ENCODE results near the gene ARHGEF38. TPM values are rescaled to one million over a fixed set of nuclear protein-coding genes. Genes with fewer than 3 reads are reported as not detected.
"Not testable (repeated sequence)": the region's sequence is repeated elsewhere in the genome, so short reads cannot be mapped to it uniquely, and the experiment has no call there.

Gene ARHGEF38
- total RNA-seq, 1 donor from 2014 or later = under 0.01 TPM

DNA sequence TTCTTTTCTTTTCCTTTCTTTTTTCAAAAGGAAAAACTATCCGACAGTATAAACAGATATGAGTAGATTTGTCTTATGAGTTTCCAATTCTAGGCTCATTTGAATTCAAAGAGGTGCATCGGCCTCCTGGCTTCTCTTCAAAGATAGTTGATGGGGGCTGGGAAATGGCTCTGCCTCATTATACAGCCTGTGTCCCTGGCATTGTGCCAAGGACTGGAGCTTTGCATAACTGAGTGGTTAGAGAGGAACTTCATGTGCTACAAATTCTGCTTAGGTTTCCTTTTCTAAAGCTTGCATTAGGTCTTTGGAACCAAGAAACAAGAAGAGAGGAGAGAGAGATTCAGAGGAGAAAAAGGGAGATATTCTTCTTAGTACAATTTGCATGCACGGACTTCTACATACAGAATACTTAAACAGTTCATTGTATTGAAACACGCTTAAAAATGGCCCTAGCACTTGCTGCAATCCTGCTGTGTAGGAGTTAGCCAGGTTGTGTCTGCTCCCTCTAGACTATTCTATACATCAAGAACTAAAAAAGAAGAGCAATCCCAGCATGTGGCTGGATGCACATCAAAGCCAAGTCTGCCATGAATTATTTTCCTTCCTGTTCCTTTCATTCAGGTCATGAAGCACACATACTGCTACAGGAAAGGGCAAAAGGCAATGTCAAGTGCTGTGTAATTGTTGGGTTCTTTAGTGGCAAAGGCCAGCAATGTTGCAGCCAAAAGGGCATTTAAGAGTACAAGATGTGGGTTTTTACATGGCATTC, 85.2 kb downstream of the ARHGEF38 start:
- FAIRE-seq (no peak), DNase-seq (ENCODE audit: low spot score in 2 of 2) (no peak)

DNA sequence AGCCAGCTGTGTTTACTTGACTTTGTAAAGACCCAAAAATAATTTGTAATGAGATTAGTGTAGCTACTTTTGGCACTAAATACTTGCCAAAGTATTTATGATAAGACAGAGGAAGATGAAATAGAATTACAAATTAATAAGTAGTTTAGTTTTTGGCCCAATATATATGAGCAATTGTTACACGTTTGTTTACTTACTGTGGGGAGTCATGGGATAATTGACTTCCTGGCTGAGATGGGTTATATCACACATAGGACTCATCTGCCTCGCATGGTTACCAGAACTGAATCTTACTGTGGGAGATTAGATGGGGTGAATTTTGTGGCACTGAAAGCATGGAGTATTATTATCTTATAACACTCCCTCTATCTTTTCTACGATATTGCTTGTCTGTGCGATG, 89.4 kb downstream of the ARHGEF38 start:
- DNase-seq (ENCODE audit: low spot score in 2 of 2) (no peak), FAIRE-seq (no peak)

DNA sequence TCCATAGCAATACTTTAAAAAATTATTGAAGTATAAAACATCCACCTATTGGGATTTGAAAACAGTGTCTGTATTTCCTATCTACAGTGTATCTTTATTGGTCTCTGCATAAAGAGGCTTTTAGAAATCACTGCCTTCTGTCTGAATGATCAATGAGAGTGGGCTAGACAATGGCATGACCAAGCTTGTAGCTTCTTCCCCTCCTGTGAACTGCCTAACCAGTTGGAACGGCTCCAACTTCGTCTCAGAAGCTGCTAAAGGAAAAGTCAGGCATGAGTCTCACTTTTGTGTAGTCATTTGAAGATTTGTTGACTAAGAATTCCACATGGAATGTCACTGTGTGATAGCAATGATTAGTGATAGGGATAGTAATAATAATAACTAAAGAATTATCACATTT, 91.8 kb downstream of the ARHGEF38 start:
- FAIRE-seq (no peak), DNase-seq (ENCODE audit: low spot score in 2 of 2) (no peak)

DNA sequence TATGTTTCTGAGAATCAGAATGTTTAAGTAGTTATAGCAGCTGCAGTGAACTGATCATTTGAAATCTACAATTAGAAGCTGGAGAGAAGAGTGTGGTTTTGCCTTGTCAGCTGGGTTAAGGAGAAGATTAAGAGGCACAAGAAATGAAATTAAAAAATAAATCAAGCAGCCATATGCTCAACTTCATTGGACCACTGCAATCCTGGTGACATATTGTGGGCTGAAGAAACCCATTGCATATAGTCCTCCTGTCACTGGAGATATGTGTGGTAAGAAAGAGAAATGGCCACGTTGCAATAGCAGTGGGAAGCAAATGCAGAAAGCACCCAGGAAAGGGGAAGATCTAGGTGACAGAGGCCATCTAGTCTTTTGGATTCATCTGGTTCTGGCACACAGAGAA, 93.0 kb downstream of the ARHGEF38 start:
- FAIRE-seq (no peak), DNase-seq (ENCODE audit: low spot score in 2 of 2) (no peak)

DNA sequence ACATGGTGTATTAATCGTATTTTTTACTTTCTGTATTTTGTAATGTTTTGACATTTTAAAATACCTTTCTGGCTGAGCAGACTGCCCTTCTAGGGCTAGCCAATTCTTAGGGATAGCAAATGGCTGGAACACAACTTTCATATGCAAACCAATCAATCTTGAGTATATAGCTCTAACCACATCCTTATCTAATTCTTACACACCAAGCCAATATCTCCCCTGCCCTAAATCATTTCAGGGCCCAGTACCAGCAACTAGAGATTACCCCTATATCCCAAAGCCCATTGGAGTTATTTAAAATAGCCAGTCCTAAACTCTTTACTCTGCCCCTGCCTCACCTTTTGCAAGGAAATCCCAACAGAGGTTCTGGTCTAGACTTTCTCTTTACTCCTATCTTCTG, 97.8 kb downstream of the ARHGEF38 start:
- DNase-seq (ENCODE audit: low spot score in 2 of 2) = no peak
- no peak for FAIRE-seq

DNA sequence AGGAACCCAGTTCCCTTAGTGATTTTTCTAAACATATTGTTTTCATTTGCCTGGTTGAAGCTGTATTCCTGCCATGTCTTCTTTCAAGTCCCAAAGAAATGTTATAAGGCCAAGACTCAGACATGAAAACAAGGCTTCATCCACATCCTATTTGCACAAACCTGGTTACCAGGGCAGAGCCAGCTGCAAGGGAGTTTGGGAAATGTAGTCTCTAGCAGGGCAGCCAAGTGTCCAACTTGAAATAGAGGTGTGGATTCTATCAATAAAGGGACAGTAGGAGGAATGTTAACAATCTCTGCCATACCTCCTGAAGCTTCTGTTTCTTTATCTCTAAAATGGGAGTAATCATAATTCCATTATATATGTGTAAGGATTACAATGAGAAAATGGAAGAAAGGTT, 99.5 kb downstream of the ARHGEF38 start:
- DNase-seq (ENCODE audit: low spot score in 2 of 2) (no peak), FAIRE-seq (no peak)

DNA sequence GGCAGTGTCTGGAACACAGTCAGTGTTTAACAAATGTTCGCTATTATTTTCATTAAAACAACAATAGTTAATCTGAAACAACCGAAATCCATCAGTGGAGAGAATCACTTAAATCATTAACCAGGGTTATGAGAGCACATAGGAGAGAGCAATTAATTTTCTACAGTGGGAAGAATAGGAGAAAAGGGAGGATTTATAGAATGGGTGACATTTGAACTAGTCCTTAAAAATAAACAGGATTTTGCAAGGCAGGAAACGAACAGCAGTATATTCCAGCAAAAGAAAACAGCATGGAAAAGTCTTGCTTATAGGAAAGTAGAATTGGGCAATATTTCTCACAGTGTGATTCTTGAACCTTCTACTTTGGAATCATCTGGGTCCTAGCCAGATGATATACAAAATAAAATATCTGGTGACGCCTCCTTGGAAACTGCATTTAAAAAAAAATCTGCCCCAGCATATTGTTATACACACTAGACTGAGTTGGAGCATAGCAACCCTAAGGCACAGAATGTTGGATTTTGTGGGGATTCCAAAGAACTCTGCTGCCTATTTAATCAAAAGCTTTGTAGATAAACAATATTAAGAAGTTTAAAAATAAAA, 100.0 kb downstream of the ARHGEF38 start:
- DNase-seq (ENCODE audit: low spot score in 2 of 2) (no peak), FAIRE-seq (no peak)

DNA sequence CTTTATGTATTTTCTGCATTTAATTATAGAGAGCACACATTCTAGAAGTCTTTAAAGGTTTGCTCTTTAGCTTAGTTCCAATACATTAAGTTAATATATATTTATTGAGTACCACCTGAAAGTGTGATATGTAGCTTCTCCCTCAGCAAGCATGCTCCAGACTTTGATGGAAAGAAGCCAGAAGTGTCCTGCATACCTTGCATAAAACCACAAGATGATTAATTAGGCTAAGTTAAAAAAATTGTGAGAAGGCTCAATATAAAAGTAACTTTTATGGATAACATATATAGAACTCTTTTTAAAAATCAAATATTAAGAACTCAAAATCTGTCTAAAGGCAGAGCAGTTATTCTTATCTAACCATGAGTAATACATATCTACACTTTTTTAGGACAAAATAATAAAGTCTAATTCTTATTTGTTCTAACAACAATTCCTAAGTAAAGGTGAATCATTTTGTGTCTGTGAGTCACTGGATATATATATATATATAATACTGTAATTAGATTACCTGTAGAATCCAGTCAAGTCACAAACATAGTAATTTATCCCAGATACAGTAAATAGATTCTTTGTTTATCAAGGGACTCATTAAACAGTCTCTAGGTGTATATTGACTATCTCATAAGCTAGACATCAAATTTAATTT, 104.8 kb downstream of the ARHGEF38 start:
- DNase-seq (ENCODE audit: low spot score in 2 of 2) (no peak), FAIRE-seq (no peak)

DNA sequence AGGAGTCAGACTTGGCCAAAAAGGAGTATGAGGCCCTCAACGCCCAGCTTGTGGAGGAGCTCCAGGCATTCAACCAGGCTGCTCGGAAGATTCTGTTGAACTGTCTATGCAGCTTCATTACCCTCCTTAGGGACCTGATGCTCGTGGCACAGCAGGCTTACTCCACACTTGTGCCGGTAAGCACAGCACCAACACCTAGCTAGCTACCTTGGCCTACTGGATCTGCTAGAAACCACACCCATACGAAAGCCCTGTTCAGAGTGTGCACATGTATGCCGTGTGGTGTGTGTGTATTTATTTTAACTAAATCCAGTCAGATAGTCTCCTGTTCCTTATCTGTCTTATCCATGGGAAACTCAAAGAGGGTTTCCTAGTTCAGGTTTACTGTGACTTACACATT, 106.8 kb downstream of the ARHGEF38 start:
- DNase-seq (ENCODE audit: low spot score in 2 of 2) (no peak), FAIRE-seq (no peak)

DNA sequence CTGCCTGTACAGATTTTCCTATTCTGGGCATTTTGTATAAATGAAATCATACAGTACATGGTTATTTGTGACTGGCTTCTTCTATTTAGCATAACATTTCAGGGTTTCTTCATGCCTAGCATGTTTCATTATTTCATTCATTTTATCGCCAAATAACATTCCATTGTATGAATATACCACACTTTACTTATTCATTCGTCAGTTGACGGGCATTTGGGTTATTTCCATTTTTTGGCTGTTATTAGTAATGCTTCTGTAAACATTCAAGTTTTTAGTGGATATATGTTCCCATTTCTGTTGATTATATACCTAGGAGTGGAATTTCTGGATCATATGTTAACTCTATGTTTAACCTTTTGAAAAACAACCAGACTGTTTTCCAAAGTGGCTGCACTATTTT, 108.6 kb downstream of the ARHGEF38 start:
- DNase-seq (ENCODE audit: low spot score in 2 of 2) (no peak), FAIRE-seq (no peak)

DNA sequence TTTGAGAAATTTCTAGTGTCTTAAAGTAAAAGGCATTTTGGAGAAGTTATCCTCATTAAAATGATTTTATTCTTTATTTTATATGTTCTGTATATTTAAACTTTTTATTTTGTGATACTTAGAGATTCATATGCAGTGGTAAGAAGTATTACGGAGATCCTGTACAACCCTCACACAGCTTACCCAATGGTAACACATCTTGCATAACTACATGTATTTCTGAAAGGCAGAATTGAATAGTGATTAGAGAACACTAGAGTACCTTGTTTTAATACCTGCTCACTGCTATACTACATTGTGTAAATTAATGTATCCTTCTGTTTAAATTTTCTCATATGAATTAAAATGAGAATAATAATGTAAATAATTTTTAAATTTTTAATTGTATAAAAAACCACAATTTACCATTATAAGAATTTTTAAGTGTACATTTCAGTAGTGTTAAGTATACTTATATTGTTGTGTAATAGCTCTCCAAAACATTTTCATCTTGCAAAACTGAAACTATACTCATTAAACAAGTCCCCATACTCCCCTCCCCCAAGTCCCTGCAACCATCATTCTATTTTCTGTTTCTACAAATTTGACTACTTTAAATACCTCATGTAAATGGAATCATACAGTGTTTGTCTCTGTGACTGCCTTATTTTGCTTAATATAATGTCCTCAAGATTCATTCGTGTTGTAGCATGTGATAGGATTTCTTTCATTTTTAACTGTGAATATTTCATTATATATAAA, 110.7 kb downstream of the ARHGEF38 start:
- FAIRE-seq (no peak), DNase-seq (ENCODE audit: low spot score in 2 of 2) (no peak)

DNA sequence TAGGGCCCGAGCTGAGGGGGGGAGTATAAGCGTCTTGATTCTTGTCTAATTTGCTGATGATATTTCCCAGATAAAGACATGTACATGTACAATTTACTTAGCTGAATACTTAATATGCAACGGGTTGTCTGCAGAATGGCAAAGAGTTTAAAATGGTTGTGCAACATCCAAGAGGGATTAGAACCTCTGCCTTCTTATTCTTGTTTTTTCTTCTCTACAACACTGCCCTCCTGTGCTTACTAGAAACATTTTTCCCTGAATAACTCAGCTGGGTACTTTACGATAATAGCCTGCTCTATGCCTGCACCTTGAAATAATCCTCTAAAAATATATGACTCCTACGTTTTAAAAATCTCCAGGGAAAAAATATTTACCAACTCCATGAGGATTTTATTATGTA, 114.3 kb downstream of the ARHGEF38 start:
- DNase-seq (ENCODE audit: low spot score in 2 of 2) = no peak
- no peak for FAIRE-seq

DNA sequence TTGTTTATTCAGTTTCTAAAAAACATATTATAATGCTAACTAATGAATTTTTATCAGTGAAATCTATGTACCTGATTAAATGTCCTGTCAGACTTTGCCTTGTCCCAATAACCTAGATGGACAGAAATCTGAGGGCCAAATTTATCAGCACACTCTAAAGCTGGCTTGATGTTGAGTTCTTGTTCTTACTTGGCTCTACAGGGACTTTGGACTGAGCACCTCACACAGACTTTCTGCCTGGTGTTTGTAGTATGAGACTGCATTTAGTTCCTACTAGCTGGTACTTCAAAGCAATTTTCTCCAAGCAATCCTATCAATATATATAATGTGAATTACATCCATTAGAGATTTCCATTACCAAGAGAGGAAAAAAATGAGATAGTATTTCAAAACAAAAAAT, 118.3 kb downstream of the ARHGEF38 start:
- FAIRE-seq (no peak), DNase-seq (ENCODE audit: low spot score in 2 of 2) (no peak)

DNA sequence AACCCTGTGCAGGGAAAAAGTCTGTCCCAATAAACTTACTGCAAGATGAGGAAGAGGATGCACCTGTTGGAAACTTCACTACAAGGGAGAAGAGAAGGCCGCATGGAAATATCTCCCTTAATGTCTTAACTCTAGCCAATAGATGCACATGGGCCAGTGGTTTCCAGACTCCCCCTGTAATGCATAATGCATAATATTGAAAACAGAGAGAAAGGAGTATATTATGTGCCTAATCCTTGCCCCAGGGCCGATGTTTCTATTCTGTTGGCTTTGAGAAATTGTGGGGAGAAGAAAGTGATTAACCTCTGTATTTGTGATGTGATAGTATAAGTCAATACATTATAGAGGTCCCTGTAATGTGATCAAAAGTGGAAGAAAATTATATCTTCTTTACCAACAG, 118.9 kb downstream of the ARHGEF38 start:
- FAIRE-seq = no peak
- no peak for DNase-seq (ENCODE audit: low spot score in 2 of 2)

DNA sequence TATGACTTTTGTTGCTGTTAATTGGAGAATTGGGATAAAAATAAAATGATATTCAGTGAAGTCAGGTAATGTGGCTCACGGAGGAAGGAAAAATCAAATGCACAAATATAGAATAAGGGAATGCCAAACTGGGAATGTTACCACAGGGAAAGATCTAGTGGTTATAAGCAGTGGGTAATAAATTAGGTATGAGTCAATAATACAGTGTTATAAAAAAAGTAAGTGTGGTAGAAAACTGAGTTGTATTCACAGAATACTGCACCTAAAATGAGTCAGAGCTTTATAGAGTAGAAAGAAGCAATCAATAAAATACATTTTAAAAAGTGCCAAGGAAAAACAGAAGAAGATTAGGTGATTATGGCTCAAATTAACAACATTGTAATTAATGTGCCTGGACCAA, 121.6 kb downstream of the ARHGEF38 start:
- DNase-seq (ENCODE audit: low spot score in 2 of 2) (no peak), FAIRE-seq (no peak)

DNA sequence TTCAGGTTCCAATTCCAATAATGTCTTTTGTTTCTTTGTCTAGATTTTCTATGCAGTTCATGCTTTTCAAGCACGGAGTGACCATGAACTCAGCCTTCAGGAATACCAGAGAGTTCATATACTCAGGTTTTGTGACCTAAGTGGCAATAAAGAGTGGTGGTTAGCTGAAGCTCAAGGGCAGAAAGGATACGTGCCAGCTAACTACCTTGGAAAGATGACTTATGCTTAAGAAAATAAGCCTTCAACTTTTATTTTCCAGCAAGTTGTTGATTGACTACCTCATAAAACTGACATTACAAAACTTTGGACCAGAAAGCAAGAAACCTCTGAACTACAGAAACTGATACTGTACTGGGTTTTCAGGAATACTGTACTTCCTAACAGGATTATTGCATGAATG, 125.3 kb downstream of the ARHGEF38 start:
- FAIRE-seq = no peak

DNA sequence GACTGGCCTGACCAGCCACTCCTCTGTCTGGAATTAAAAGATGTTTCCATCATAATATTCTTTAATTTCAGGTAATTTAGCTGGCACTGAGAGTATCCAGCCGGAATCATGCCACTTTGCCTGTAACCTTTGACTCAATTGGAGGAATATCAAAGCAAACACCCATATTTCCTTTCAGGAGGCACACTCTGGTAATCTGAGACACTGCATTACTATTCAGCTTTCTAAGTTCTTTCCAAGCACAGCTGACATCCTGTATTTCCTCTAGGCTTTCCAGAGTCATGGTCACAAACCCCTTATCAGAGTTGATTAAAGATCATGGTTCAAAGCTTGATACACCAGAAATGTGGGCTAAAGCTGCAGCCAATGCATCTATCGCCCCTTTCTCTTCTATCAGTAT, 126.8 kb downstream of the ARHGEF38 start:
- DNase-seq (ENCODE audit: low spot score in 2 of 2) (no peak), FAIRE-seq (no peak)

More for the DNA sequence above, 125.3 kb downstream of the ARHGEF38 start:
- no peak for DNase-seq (ENCODE audit: low spot score in 2 of 2)

DNA sequence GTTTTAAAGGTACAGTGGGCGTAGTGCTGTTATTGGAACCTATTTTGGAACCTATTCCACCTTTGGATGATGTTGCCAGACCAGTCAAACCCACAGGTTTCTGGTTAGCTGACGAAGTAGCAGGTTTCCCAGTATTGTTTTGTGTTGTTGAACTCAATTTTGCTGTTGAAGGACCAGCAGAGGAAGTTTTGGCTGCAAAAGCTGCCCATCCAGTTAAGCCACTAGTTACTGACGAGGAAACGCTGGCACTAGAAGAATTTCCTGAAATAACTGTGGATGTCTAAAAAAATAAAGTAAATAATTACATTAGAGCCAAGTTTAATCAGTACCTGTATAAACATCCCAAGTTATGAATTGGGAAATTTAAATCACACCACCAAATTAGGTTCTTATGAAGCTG, 130.6 kb downstream of the ARHGEF38 start:
- FAIRE-seq (no peak), DNase-seq (ENCODE audit: low spot score in 2 of 2) (no peak)

DNA sequence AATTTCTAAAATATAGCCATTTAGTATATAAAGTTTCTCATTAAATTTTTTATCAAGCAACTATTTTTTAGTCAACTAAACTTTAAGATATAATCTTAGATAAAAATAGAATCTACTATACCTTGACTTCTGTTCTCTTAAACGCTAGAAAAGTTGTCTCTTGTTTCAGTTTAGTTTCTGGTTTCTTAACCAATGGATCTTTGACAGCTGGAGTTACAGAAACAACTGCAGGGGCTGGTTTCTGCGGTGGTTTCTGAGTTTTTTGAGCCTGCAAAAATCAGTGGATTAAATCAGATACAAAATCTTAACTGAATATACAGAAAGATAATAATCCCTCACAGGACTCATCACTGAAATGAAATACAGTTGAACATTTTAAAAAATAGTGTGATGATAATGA, 134.2 kb downstream of the ARHGEF38 start:
- DNase-seq (ENCODE audit: low spot score in 2 of 2) = no peak
- FAIRE-seq = peak; percentile 39

DNA sequence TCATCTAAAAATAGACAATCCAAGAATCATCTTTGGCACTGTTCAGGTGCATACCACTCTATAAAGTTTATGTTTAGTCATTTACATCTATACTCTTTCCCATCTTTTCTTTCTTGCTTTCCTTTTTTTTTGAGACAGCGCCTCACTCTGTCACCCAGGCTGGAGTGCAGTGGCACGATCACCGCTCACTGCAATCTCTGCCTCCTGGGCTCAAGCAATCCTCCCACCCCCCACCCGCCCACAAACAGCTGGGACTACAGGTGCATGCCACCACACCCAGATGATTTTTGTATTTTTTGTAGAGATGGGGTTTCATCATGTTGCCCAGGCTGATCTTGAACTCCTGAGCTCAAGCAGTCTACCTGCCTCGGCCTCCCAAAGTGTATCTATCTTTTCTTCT, 142.4 kb downstream of the ARHGEF38 start:
- FAIRE-seq; DNase-seq (ENCODE audit: low spot score in 2 of 2): not testable (repeated sequence)

DNA sequence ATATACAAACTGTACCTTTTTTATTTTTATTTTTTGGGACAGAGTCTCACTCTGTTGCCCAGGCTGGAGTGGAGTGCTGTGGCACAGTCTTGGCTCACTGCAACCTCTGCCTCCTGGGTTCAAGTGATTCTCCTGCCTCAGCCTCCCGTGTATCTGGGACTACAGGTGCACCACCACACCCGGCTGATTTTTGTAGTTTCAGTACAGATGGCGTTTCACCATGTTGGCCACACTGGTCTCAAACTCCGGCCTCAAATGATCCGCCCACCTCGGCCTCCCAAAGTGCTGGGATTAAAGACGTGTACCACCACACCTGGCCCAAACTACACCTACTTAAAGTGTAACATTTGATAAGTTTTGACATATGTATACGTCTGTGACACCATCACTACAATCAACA, 143.4 kb downstream of the ARHGEF38 start:
- DNase-seq (ENCODE audit: low spot score in 2 of 2) = not testable (repeated sequence)

More for the DNA sequence above, 143.4 kb downstream of the ARHGEF38 start:
- FAIRE-seq = not testable (repeated sequence)

Measured in frontal cortex (tissue), 4 donors.